GM19099 (cell line): Measurements from ENCODE around the gene PRKAG2.

ENCODE experiments used
- POLR2A ChIP-seq: IDR thresholded peaks from 3 replicates; pipeline ENCODE4 v1.6.1; 2011; ENCODE audit warnings: low read depth; ENCODE audit not compliant: insufficient read length; ENCODE audit errors: extremely low read depth

The PRKAG2 gene

GRCh38 chr7:151866028-151866427 is 10.9 kb downstream of the PRKAG2 start:
- TF ChIP-seq POLR2A = no peak

GRCh38 chr7:151865070-151865670 is 11.7 kb downstream of the PRKAG2 start:
- TF ChIP-seq POLR2A = no peak

- TF ChIP-seq POLR2A = no peak
Observed at GRCh38 chr7:151864561-151864960, 12.4 kb downstream of the PRKAG2 start.

GRCh38 chr7:151864081-151864480 is 12.8 kb downstream of the PRKAG2 start:
- TF ChIP-seq POLR2A = no peak

- no peak for TF ChIP-seq POLR2A
Observed at GRCh38 chr7:151863386-151864079, 13.4 kb downstream of the PRKAG2 start.

- no peak for TF ChIP-seq POLR2A
Observed at GRCh38 chr7:151862606-151863381, 14.1 kb downstream of the PRKAG2 start.

GRCh38 chr7:151861881-151862280 is 15.0 kb downstream of the PRKAG2 start:
- TF ChIP-seq POLR2A = no peak

GRCh38 chr7:151860771-151861170 is 16.1 kb downstream of the PRKAG2 start:
- TF ChIP-seq POLR2A = no peak

GRCh38 chr7:151859948-151860685 is 16.8 kb downstream of the PRKAG2 start:
- TF ChIP-seq POLR2A = no peak

- TF ChIP-seq POLR2A = no peak
Observed at GRCh38 chr7:151859111-151859947, 17.6 kb downstream of the PRKAG2 start.

GRCh38 chr7:151858456-151858855 is 18.5 kb downstream of the PRKAG2 start:
- TF ChIP-seq POLR2A = no peak

- no peak for TF ChIP-seq POLR2A
Observed at GRCh38 chr7:151857866-151858450, 19.0 kb downstream of the PRKAG2 start.

- TF ChIP-seq POLR2A = no peak
Observed at GRCh38 chr7:151857412-151857811, 19.5 kb downstream of the PRKAG2 start.

GRCh38 chr7:151856516-151856915 is 20.4 kb downstream of the PRKAG2 start:
- no peak for TF ChIP-seq POLR2A
